ENCODE data around the gene RNF220.
A peak's percentile ranks its signal among the peaks of the same experiment; 100 is the strongest.

The RNF220 gene

GRCh38 chr1:44407430-44408211 is 2.6 kb downstream of the RNF220 start:
- DNase-seq, result peak in 1 of 6 experiments; percentile 25

GRCh38 chr1:44408212-44408582 is 3.1 kb downstream of the RNF220 start:
- DNase-seq, result no peak

- DNase-seq, result peak in 1 of 6 experiments; percentile 28
Observed at GRCh38 chr1:44408632-44409602, 3.9 kb downstream of the RNF220 start.

- no peak for DNase-seq
Observed at GRCh38 chr1:44409757-44410156, 4.7 kb downstream of the RNF220 start.

GRCh38 chr1:44411861-44412260 is 6.8 kb downstream of the RNF220 start:
- DNase-seq, result no peak

GRCh38 chr1:44412601-44413000 is 7.5 kb downstream of the RNF220 start:
- DNase-seq, result no peak

- DNase-seq, result no peak
Observed at GRCh38 chr1:44413740-44414139, 8.7 kb downstream of the RNF220 start.

GRCh38 chr1:44415013-44415412 is 10.0 kb downstream of the RNF220 start:
- DNase-seq, result no peak

GRCh38 chr1:44416408-44416807 is 11.4 kb downstream of the RNF220 start:
- no peak for DNase-seq

GRCh38 chr1:44417351-44418021 is 12.4 kb downstream of the RNF220 start:
- no peak for DNase-seq

- peak in 1 of 6 experiments; percentile 7 for DNase-seq
Observed at GRCh38 chr1:44418022-44418673, 13.1 kb downstream of the RNF220 start.

- DNase-seq, result no peak
Observed at GRCh38 chr1:44419901-44420300, 14.8 kb downstream of the RNF220 start.

GRCh38 chr1:44420535-44420934 is 15.5 kb downstream of the RNF220 start:
- DNase-seq, result no peak

- DNase-seq, result no peak
Observed at GRCh38 chr1:44421446-44421884, 16.4 kb downstream of the RNF220 start.

GRCh38 chr1:44422161-44422560 is 17.1 kb downstream of the RNF220 start:
- DNase-seq, result no peak

GRCh38 chr1:44423591-44424537 is 18.8 kb downstream of the RNF220 start:
- DNase-seq, result peak in 1 of 6 experiments; percentile 6

GRCh38 chr1:44424747-44425146 is 19.7 kb downstream of the RNF220 start:
- no peak for DNase-seq

GRCh38 chr1:44425341-44426082 is 20.5 kb downstream of the RNF220 start:
- no peak for DNase-seq

- no peak for DNase-seq
Observed at GRCh38 chr1:44431861-44432260, 26.8 kb downstream of the RNF220 start.

- no peak for DNase-seq
Observed at GRCh38 chr1:44433209-44433608, 28.2 kb downstream of the RNF220 start.

Data from stimulated activated naive CD4-positive, alpha-beta T cell (primary cell).